WTC11 (cell line): ENCODE results near the gene PIK3R2.

Experiments used
- ATF2 ChIP-seq: sonication (generic); formaldehyde crosslinking; IDR thresholded peaks from 2 replicates; pipeline ENCODE4 v1.8.1; 2022; ENCODE audit warnings: low read depth, missing genetic modification reagents, borderline replicate concordance
- CTCF ChIP-seq: fragments of 200-600 bp; IDR thresholded peaks from 2 replicates; pipeline ENCODE4 v1.8.0; 2022; ENCODE audit warnings: antibody characterized with exemption
- HMGXB4 ChIP-seq: sonication (generic); formaldehyde crosslinking; IDR thresholded peaks from 2 replicates; pipeline ENCODE4 v1.8.1; 2023; ENCODE audit warnings: mild to moderate bottlenecking, moderate library complexity, missing genetic modification reagents
- JUN ChIP-seq: sonication (generic); formaldehyde crosslinking; IDR thresholded peaks from 2 replicates; pipeline ENCODE4 v1.8.0; 2023; ENCODE audit warnings: mild to moderate bottlenecking, missing genetic modification reagents
- TP53 ChIP-seq: sonication (generic); formaldehyde crosslinking; IDR thresholded peaks from 2 replicates; pipeline ENCODE4 v1.8.1; 2023; ENCODE audit warnings: mild to moderate bottlenecking, missing genetic modification reagents
- USF1 ChIP-seq: sonication (generic); formaldehyde crosslinking; IDR thresholded peaks from 2 replicates; pipeline ENCODE4 v1.8.0; 2022; ENCODE audit warnings: mild to moderate bottlenecking, missing genetic modification reagents
- USF2 ChIP-seq: sonication (generic); formaldehyde crosslinking; IDR thresholded peaks from 2 replicates; pipeline ENCODE4 v1.8.1; 2023; ENCODE audit warnings: mild to moderate bottlenecking, missing genetic modification reagents, moderate library complexity

DNA sequence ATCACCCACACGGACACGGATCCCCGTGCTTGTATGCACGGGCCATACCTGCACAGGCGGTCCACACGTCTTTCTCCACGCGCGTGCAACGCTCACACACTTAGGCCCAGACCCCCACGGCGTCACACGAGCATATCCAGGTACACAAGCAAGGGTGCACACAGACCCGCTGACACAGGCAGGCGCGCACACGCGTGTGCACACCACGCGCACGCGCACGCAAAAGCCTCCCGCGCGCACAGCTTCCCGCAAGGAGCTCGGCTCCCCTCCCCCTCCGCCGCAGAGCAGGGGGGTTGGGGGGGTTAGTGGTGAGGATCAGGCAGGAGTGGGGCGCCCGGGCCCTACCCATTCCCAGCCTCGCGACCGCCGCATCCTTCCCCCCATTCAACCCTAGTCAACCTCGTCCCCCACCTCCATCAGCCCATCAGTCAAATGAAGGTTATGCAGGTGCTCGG lies 50.5 kb downstream of the PIK3R2 start:
- no peak for TF ChIP-seq HMGXB4 (CRISPR knock-in tag)
- no peak; the same call in 1 of the 2 replicates for TF ChIP-seq USF1 (CRISPR knock-in tag)
- TF ChIP-seq ATF2 (CRISPR knock-in tag) = no peak
- TF ChIP-seq JUN (CRISPR knock-in tag) = no peak
- TF ChIP-seq TP53 (CRISPR knock-in tag) = no peak
- TF ChIP-seq CTCF = no peak
- no peak for TF ChIP-seq USF2 (CRISPR knock-in tag)
